Osteoblast (primary cell): ENCODE results near the gene TMEM98. TPM values are rescaled to one million over a fixed set of nuclear protein-coding genes. Genes with fewer than 3 reads are reported as not detected.
A peak's percentile ranks its signal among the peaks of the same experiment; 100 is the strongest.

Experiments used
- DNase-seq: peaks from one replicate; pipeline ENCODE4 v3.0.0; 2011; ENCODE audit warnings: low spot score, mixed read lengths; ENCODE audit not compliant: insufficient read length; ENCODE audit errors: missing footprints
- H2AFZ ChIP-seq: 2 replicates; pipeline ENCODE4 v1.6.0; 2011; ENCODE audit warnings: mild to moderate bottlenecking, low read length
- H3K27ac ChIP-seq: 2 replicates; pipeline ENCODE4 v1.5.1; 2011; ENCODE audit warnings: mild to moderate bottlenecking, low read depth, low read length, moderate library complexity
- H3K27me3 ChIP-seq: 2 replicates; pipeline ENCODE4 v1.6.0; 2012; ENCODE audit warnings: mild to moderate bottlenecking, control low read depth, inconsistent platforms, low read length, moderate library complexity; ENCODE audit not compliant: insufficient read depth
- H3K36me3 ChIP-seq: 2 replicates; pipeline ENCODE4 v1.5.1; 2011; ENCODE audit warnings: mild to moderate bottlenecking, low read length, control low read depth, moderate library complexity; ENCODE audit not compliant: insufficient read depth
- H3K4me1 ChIP-seq: 2 replicates; pipeline ENCODE4 v1.5.1; 2011; ENCODE audit warnings: mild to moderate bottlenecking, low read length, control low read depth, moderate library complexity; ENCODE audit not compliant: insufficient read depth
- H3K4me2 ChIP-seq: 2 replicates; pipeline ENCODE4 v1.6.0; 2011; ENCODE audit warnings: mild to moderate bottlenecking, low read length; ENCODE audit not compliant: insufficient read depth
- H3K4me3 ChIP-seq: fragments of 200-600 bp; sonication (generic); 3 replicates; pipeline ENCODE4 v1.5.1; 2012; ENCODE audit warnings: mild to moderate bottlenecking, low read length, inconsistent platforms; ENCODE audit not compliant: insufficient read depth
- H3K79me2 ChIP-seq: 2 replicates; pipeline ENCODE4 v1.6.0; 2012; ENCODE audit warnings: mild to moderate bottlenecking, low read length, control low read depth, inconsistent platforms; ENCODE audit not compliant: insufficient read depth
- H3K9me3 ChIP-seq: 2 replicates; pipeline ENCODE4 v1.5.1; 2011; ENCODE audit warnings: low read depth, low read length, control low read depth
- H4K20me1 ChIP-seq: 2 replicates; pipeline ENCODE4 v1.6.0; 2012; ENCODE audit warnings: mild to moderate bottlenecking, low read length, control low read depth; ENCODE audit not compliant: insufficient read depth
- CTCF ChIP-seq: IDR thresholded peaks from 2 replicates; pipeline ENCODE4 v1.5.1; 2011; ENCODE audit warnings: mild to moderate bottlenecking, low read depth, low read length, moderate library complexity; ENCODE audit errors: extremely low read depth
- total RNA-seq: library from RNA; depleted of rRNA; stranded (reverse); fragments of >200 nt; gene quantifications from 2 replicates; pipeline ENCODE4 v1.2.3, GENCODE V29; 2012

The TMEM98 gene
- total RNA-seq, 1 donor, result 121 TPM

DNA sequence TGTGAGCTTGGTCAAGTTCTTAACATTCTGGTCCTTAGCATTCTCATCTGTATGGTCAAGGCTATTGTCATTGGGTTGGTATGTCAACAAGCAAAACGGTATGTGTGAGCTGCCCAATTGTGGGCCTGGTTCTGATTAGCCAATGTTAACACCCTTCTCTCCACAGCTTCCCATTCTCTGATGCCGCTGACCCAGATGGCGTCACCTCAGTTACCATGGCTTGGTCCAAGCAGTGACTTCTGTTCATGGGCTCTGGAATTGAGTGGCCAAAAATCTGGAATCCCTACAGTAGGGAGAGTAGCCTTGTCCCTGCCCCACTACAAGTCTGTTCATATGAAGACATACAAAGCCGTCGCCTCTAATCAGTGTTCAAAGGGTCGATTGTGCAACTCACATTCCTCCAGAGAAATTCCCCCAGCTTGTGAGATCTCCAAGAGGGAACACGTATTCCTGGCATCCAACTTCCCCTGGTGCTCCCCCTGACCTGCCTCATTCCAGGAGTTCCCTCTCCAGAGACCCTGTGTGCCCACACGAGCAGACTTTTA is 15.8 kb downstream of the TMEM98 start:
- Histone ChIP-seq H3K27me3 (peaks cover 2% of the 10 kb centered on the region), H3K36me3 (peaks cover 23% of the 10 kb centered on the region), H3K79me2 (no peaks in the 10 kb centered on the region), H3K9me3 (no peaks in the 10 kb centered on the region), H3K27ac (no peak overlapping the region), H3K4me2 (peak overlapping the region; percentile 1), H2AFZ (no peak overlapping the region), H4K20me1 (no peaks in the 10 kb centered on the region), H3K4me3 (no peak overlapping the region), H3K4me1 (peaks cover 13% of the 10 kb centered on the region)
- DNase-seq, result no peak
- no peak for TF ChIP-seq CTCF

GRCh38 chr17:32944248-32945020 is 16.5 kb downstream of the TMEM98 start:
- Histone ChIP-seq H3K79me2 (no peaks in the 10 kb centered on the region), H3K36me3 (peaks cover 21% of the 10 kb centered on the region), H2AFZ (no peak overlapping the region), H3K4me1 (peaks cover 13% of the 10 kb centered on the region), H3K4me3 (no peak overlapping the region), H3K4me2 (no peak overlapping the region), H4K20me1 (no peaks in the 10 kb centered on the region), H3K27me3 (peaks cover 2% of the 10 kb centered on the region), H3K9me3 (no peaks in the 10 kb centered on the region), H3K27ac (no peak overlapping the region)
- DNase-seq, result no peak
- no peak for TF ChIP-seq CTCF

GRCh38 chr17:32946375-32947135 is 18.6 kb downstream of the TMEM98 start:
- peaks cover 2% of the 10 kb centered on the region for H3K27me3 ChIP-seq
- no peaks in the 10 kb centered on the region for H4K20me1 ChIP-seq
- H3K79me2 ChIP-seq, result no peaks in the 10 kb centered on the region
- no peak overlapping the region for H3K4me3 ChIP-seq
- no peak overlapping the region for H2AFZ ChIP-seq
- H3K36me3 ChIP-seq, result no peaks in the 10 kb centered on the region
- no peak overlapping the region for H3K27ac ChIP-seq
- H3K4me1 ChIP-seq, result peaks cover 13% of the 10 kb centered on the region
- H3K9me3 ChIP-seq, result no peaks in the 10 kb centered on the region
- no peak for TF ChIP-seq CTCF
- H3K4me2 ChIP-seq, result no peak overlapping the region
- DNase-seq, result no peak

GRCh38 chr17:32947736-32948135 is 19.8 kb downstream of the TMEM98 start:
- TF ChIP-seq CTCF, result no peak
- H3K79me2 ChIP-seq, result no peaks in the 10 kb centered on the region
- H4K20me1 ChIP-seq, result no peaks in the 10 kb centered on the region

More at GRCh38 chr17:32947736-32948135, 19.8 kb downstream of the TMEM98 start:
- H3K27ac ChIP-seq, result no peak overlapping the region
- H3K4me2 ChIP-seq, result no peak overlapping the region
- peaks cover 13% of the 10 kb centered on the region for H3K4me1 ChIP-seq
- no peaks in the 10 kb centered on the region for H3K9me3 ChIP-seq
- H3K27me3 ChIP-seq, result peaks cover 2% of the 10 kb centered on the region
- no peaks in the 10 kb centered on the region for H3K36me3 ChIP-seq
- H2AFZ ChIP-seq, result no peak overlapping the region
- no peak overlapping the region for H3K4me3 ChIP-seq
- no peak for DNase-seq
